Measurements from ENCODE around the gene NDUFS1. TPM values are rescaled to one million over a fixed set of nuclear protein-coding genes. Genes with fewer than 3 reads are reported as not detected.
A peak's percentile ranks its signal among the peaks of the same experiment; 100 is the strongest.
"Not testable (repeated sequence)": the region's sequence is repeated elsewhere in the genome, so short reads cannot be mapped to it uniquely, and the experiment has no call there.

NDUFS1 gene
- total RNA-seq: 10 to 100 TPM; 65.7 to 69.0 TPM

DNA sequence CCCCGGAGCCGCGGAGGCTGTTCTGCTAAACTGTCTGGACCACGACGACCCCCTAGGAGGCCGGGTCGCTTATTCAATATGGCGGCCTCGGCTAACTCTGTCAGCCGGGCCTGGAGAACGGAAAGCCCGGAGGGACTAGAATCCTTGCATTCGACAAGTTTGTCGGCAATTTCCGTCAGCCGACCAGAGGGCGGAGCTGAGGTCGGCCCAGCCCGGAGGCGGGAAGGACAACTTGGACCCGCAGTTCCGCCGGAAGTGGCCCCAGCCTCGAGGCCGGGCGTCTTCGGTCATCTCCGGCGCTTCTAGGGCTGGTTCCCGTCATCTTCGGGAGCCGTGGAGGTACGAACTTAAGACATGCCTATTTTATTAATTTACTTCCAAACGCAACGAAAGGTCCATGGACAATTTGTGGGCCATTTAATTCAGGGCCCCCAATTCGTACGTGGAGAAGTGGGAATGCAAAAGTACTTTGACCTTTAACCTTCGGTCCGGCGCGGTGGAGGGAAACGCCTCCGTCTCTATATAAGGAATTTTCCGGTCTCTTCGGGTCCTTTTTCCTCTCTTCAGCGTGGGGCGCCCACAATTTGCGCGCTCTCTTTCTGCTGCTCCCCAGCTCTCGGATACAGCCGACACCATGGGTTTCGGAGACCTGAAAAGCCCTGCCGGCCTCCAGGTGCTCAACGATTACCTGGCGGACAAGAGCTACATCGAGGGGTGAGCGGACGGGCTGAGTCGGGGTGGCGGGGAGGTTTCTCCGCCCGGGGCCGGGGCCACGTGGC, at the start of gene NDUFS1, which contains the start of gene EEF1B2:
NDUFS1 (minus strand) TSS at position 99 of the 779 bp plus-strand sequence. CDS start 5,766 bp downstream, outside the sequence.
EEF1B2 (plus strand) TSS at position 550 of the 779 bp plus-strand sequence; CDS start at position 635, 85 bp downstream.
- Mint-ChIP-seq H3K9me3 (ENCODE audit: insufficient read depth) (no peaks in the 10 kb centered on the region), H3K27ac (peak within 1 kb of the TSS; percentile 99), H3K4me1 (ENCODE audit: low read depth) (peaks cover 46% of the 10 kb centered on the region), H3K4me3 (peak within 1 kb of the TSS; percentile 92), H3K27me3 (ENCODE audit: low read depth) (no peaks in the 10 kb centered on the region), H3K36me3 (ENCODE audit: low read depth) (peaks cover 60% of the 10 kb centered on the region)
- ChIA-PET CTCF (interaction anchor here (1.1 kb wide), 1 partner anchor 32 kb away, joined by 3 read pairs; no protein-coding TSS in a partner anchor), POLR2A (interaction anchor here (0.8 to 2.2 kb wide), 4 partner anchors 10 to 113 kb away, joined by 3 to 16 read pairs (median 4); partner anchors contain the start of gene INO80D)
- peak; percentile 98 for DNase-seq
- peak; percentile 88 for ATAC-seq

DNA sequence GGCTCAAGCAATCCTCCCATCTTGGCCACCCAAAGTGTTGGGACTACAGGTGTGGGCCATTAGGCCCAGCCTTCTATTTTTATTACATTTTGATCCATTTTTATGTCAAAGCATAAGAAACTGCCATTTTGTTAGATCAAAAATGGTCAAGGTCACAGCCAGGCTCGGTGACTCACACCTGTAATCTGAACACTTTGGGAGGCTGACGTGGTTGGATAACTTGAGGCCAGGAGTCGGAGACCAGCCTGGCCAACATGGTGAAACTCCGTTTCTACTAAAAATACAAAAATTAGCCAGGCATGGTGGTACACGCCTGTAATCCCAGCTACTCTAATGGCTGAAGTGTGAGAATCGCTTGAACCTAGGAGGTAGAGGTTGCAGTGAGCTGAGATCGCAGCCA, 49.7 kb upstream of the NDUFS1 start:
- ATAC-seq (no peak), DNase-seq (no peak)
- Mint-ChIP-seq H3K4me3 (no peak overlapping the region), H3K27ac (no peak overlapping the region), H3K27me3 (ENCODE audit: low read depth) (peaks cover 9% of the 10 kb centered on the region), H3K4me1 (ENCODE audit: low read depth) (peaks cover 2% of the 10 kb centered on the region), H3K36me3 (ENCODE audit: low read depth) (no peaks in the 10 kb centered on the region), H3K9me3 (ENCODE audit: insufficient read depth) (no peaks in the 10 kb centered on the region)
- POLR2A ChIA-PET: no interaction called here
- CTCF ChIA-PET: no interaction called here

GRCh38 chr2:206207316-206207715, 48.1 kb upstream of the NDUFS1 start:
- H3K4me1 Mint-ChIP-seq (ENCODE audit: low read depth); H3K27me3 Mint-ChIP-seq (ENCODE audit: low read depth); DNase-seq; H3K4me3 Mint-ChIP-seq; ATAC-seq; POLR2A ChIA-PET; CTCF ChIA-PET; H3K27ac Mint-ChIP-seq; H3K36me3 Mint-ChIP-seq (ENCODE audit: low read depth); H3K9me3 Mint-ChIP-seq (ENCODE audit: insufficient read depth): not testable (repeated sequence)

DNA sequence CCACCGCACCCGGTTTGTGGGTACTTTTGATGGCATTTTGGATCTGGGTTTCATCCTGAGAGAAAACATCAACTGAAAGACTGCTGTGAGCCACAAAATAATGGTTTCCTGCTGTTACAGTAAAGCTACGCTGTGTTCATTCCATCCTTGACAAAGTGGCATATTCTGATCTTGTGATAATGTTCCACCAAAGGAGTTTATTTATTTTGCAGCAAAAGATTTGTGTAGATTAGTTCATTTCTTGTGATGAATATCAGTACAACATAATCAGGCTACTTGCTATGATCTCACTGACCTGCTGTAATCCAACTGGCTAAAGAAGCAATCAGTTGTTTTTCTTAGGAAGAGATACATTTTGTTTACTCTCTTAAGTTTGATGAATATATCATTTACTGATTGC, 45.5 kb upstream of the NDUFS1 start:
- ATAC-seq (no peak), DNase-seq (no peak)
- H3K4me1 Mint-ChIP-seq (ENCODE audit: low read depth): no peaks in the 10 kb centered on the region
- ChIA-PET POLR2A (no interaction called here), CTCF (no interaction called here)
- no peak overlapping the region for H3K4me3 Mint-ChIP-seq
- no peak overlapping the region for H3K27ac Mint-ChIP-seq
- H3K9me3 Mint-ChIP-seq (ENCODE audit: insufficient read depth): no peaks in the 10 kb centered on the region
- peaks cover 7% of the 10 kb centered on the region for H3K27me3 Mint-ChIP-seq (ENCODE audit: low read depth)
- H3K36me3 Mint-ChIP-seq (ENCODE audit: low read depth): no peaks in the 10 kb centered on the region

DNA sequence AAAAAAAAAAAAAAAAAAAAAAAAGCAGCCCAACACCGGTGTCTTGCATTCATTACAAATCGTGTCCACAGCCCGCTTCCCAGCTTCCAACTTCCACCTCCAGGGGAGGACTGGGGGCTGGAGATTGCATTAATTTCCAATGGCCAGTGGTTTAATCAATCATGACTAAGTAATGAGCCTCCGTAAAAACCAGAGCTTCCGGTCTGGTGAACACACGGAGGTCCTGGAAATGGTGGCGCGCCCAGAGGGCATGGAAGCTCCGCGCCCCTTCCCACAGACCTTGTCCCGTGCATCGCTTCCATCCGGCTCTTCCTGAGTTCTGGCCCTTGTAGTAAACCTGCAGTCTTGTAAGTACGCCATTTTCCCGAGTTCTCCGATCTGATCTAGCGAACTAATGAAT, 44.1 kb upstream of the NDUFS1 start:
- no peak for DNase-seq
- H3K4me3 Mint-ChIP-seq: no peak overlapping the region
- no peaks in the 10 kb centered on the region for H3K9me3 Mint-ChIP-seq (ENCODE audit: insufficient read depth)
- no peaks in the 10 kb centered on the region for H3K4me1 Mint-ChIP-seq (ENCODE audit: low read depth)
- ChIA-PET POLR2A (no interaction called here), CTCF (no interaction called here)
- no peak for ATAC-seq
- H3K36me3 Mint-ChIP-seq (ENCODE audit: low read depth): no peaks in the 10 kb centered on the region
- H3K27me3 Mint-ChIP-seq (ENCODE audit: low read depth): peaks cover 7% of the 10 kb centered on the region
- no peak overlapping the region for H3K27ac Mint-ChIP-seq

GRCh38 chr2:206202446-206202845, 43.2 kb upstream of the NDUFS1 start:
- POLR2A ChIA-PET: no interaction called here
- no peak overlapping the region for H3K27ac Mint-ChIP-seq
- H3K4me1 Mint-ChIP-seq (ENCODE audit: low read depth): no peaks in the 10 kb centered on the region
- H3K36me3 Mint-ChIP-seq (ENCODE audit: low read depth): no peaks in the 10 kb centered on the region
- H3K4me3 Mint-ChIP-seq: no peak overlapping the region
- CTCF ChIA-PET: no interaction called here
- no peaks in the 10 kb centered on the region for H3K9me3 Mint-ChIP-seq (ENCODE audit: insufficient read depth)
- ATAC-seq (no peak), DNase-seq (no peak)
- H3K27me3 Mint-ChIP-seq (ENCODE audit: low read depth): peaks cover 7% of the 10 kb centered on the region

DNA sequence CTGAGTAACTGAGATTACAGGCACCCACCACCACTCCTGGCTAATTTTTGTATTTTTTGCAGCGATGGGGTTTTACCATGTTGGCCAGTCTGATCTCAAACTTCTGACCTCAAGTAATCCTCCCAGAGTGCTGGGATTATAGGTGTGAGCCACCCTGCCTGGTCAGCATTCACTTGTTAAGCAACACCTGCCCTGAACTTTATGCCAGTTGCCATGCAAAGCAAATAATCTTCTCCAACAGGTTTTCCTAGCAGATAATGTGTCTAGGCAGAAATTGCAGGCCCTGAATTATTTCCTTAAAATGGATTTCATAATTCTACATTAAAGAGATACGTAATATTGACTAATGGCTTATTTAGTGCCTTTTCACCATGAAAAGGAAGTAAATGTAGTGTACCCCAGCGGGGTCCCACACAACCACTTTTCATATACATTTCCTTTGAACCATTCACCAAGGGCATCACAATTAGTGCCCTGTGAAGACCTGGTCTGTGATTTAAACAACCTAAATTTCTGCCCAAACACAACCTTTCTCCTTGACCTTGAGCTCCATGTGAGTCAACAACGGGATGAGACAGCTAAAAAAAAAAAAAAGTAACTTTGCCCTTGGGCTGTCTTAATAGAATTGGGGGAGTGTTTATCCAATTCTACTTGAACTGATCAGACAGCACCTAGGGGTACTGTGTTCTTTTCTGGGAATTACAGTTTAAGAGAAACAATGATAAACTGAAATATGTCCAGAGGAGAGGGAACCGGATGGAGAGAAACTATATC, 42.0 kb upstream of the NDUFS1 start:
- Mint-ChIP-seq H3K27me3 (ENCODE audit: low read depth) (peaks cover 7% of the 10 kb centered on the region), H3K4me1 (ENCODE audit: low read depth) (no peaks in the 10 kb centered on the region), H3K36me3 (ENCODE audit: low read depth) (no peaks in the 10 kb centered on the region), H3K9me3 (ENCODE audit: insufficient read depth) (no peaks in the 10 kb centered on the region), H3K4me3 (no peak overlapping the region), H3K27ac (no peak overlapping the region)
- no peak for DNase-seq
- CTCF ChIA-PET: no interaction called here
- POLR2A ChIA-PET: no interaction called here
- no peak for ATAC-seq

DNA sequence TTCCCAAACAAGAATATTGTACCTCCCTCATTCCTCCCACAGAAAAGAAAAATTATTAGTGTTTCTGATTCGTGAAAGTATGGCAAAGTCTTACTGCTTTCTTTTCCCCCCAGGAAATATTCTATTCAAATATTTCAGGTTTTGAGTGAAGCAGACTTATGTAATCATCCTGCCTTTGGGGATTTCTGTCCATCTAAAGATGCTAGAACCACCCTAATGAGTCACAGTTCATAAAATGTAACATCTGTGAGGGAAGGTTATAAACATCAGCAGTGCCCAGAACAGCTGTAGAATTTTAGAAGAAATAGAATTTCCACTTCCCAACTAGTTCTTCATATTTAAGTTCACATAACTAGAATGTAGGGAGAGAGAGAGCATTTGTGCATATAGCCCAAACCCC, 39.4 kb upstream of the NDUFS1 start:
- Mint-ChIP-seq H3K27ac (no peak overlapping the region), H3K27me3 (ENCODE audit: low read depth) (peaks cover 7% of the 10 kb centered on the region), H3K4me1 (ENCODE audit: low read depth) (no peaks in the 10 kb centered on the region), H3K9me3 (ENCODE audit: insufficient read depth) (no peaks in the 10 kb centered on the region), H3K4me3 (no peak overlapping the region), H3K36me3 (ENCODE audit: low read depth) (no peaks in the 10 kb centered on the region)
- ChIA-PET POLR2A (no interaction called here), CTCF (no interaction called here)
- no peak for ATAC-seq
- no peak for DNase-seq

GRCh38 chr2:206193671-206194357, 34.6 kb upstream of the NDUFS1 start:
- no peaks in the 10 kb centered on the region for H3K4me1 Mint-ChIP-seq (ENCODE audit: low read depth)
- DNase-seq (no peak), ATAC-seq (no peak)
- CTCF ChIA-PET: no interaction called here
- POLR2A ChIA-PET: no interaction called here
- no peak overlapping the region for H3K4me3 Mint-ChIP-seq
- no peaks in the 10 kb centered on the region for H3K9me3 Mint-ChIP-seq (ENCODE audit: insufficient read depth)
- H3K36me3 Mint-ChIP-seq (ENCODE audit: low read depth): no peaks in the 10 kb centered on the region
- H3K27ac Mint-ChIP-seq: no peak overlapping the region
- H3K27me3 Mint-ChIP-seq (ENCODE audit: low read depth): peaks cover 3% of the 10 kb centered on the region

- H3K36me3 Mint-ChIP-seq (ENCODE audit: low read depth): no peaks in the 10 kb centered on the region
- CTCF ChIA-PET: no interaction called here
- no peaks in the 10 kb centered on the region for H3K4me1 Mint-ChIP-seq (ENCODE audit: low read depth)
- H3K4me3 Mint-ChIP-seq: no peak overlapping the region
- peaks cover 5% of the 10 kb centered on the region for H3K27me3 Mint-ChIP-seq (ENCODE audit: low read depth)
- H3K9me3 Mint-ChIP-seq (ENCODE audit: insufficient read depth): no peaks in the 10 kb centered on the region
- no peak overlapping the region for H3K27ac Mint-ChIP-seq
- POLR2A ChIA-PET: no interaction called here
- ATAC-seq (no peak), DNase-seq (no peak)
Measured at GRCh38 chr2:206192157-206192556, 32.9 kb upstream of the NDUFS1 start.

- Mint-ChIP-seq H3K4me3 (no peak overlapping the region), H3K27ac (no peak overlapping the region), H3K9me3 (ENCODE audit: insufficient read depth) (no peaks in the 10 kb centered on the region), H3K27me3 (ENCODE audit: low read depth) (peaks cover 8% of the 10 kb centered on the region), H3K4me1 (ENCODE audit: low read depth) (no peaks in the 10 kb centered on the region), H3K36me3 (ENCODE audit: low read depth) (no peaks in the 10 kb centered on the region)
- DNase-seq: no peak
- ChIA-PET POLR2A (no interaction called here), CTCF (no interaction called here)
- no peak for ATAC-seq
Measured at GRCh38 chr2:206190689-206191088, 31.4 kb upstream of the NDUFS1 start.

GRCh38 chr2:206190111-206190510, 30.9 kb upstream of the NDUFS1 start:
- DNase-seq (no peak), ATAC-seq (no peak)
- Mint-ChIP-seq H3K4me1 (ENCODE audit: low read depth) (no peaks in the 10 kb centered on the region), H3K36me3 (ENCODE audit: low read depth) (no peaks in the 10 kb centered on the region), H3K27ac (no peak overlapping the region), H3K27me3 (ENCODE audit: low read depth) (peaks cover 8% of the 10 kb centered on the region), H3K4me3 (no peak overlapping the region), H3K9me3 (ENCODE audit: insufficient read depth) (no peaks in the 10 kb centered on the region)
- ChIA-PET POLR2A (no interaction called here), CTCF (no interaction called here)
